Tibial artery (tissue), 4 donors: Measurements from ENCODE around the gene FAM174C.

Experiments used
- DNase-seq, 2 donors: peaks; one replicate each; pipeline ENCODE4 v3.0.0-alpha.2; 2019
- H3K27ac ChIP-seq, 2 donors: fragments of 200-600 bp; sonication (generic) in 1 of 2; 1 replicate in 1 of 2; 2 replicates in 1 of 2; pipeline ENCODE4 v1.5.1; 2018 to 2019; ENCODE audit warnings: mild to moderate bottlenecking in 1 of 2
- H3K27me3 ChIP-seq, 2 donors: fragments of 200-600 bp; sonication (generic) in 1 of 2; one replicate each; pipeline versions ENCODE4 v1.5.1 to v1.6.0; 2016 to 2019
- H3K36me3 ChIP-seq, 3 donors: fragments of 200-600 bp; sonication (generic) in 2 of 3; one replicate each; pipeline ENCODE4 v1.5.1; 2016 to 2019; ENCODE audit warnings: mild to moderate bottlenecking in 2 of 3
- H3K4me1 ChIP-seq, 4 donors: fragments of 200-600 bp; sonication (generic) in 2 of 4; 1 replicate in 3 of 4; 2 replicates in 1 of 4; pipeline ENCODE4 v1.5.1; 2016 to 2019
- H3K4me3 ChIP-seq, 2 donors: fragments of 200-600 bp; sonication (generic) in 1 of 2; 1 replicate in 1 of 2; 2 replicates in 1 of 2; pipeline ENCODE4 v1.5.1; 2018 to 2019; ENCODE audit warnings: mild to moderate bottlenecking in 2 of 2
- H3K9me3 ChIP-seq, 3 donors: fragments of 200-600 bp; sonication (generic) in 1 of 3; one replicate each; pipeline ENCODE4 v1.5.1; 2016 to 2019
- intact Hi-C: fragments of 100-400 bp; cut with DNase I; formaldehyde crosslinking; loops from one replicate; pipeline ENCODE4 v1.15.0; 2023; ENCODE audit warnings: low total_unique reads
- TF ChIP-seq, protein P1 (sequence below), 2 experiments: fragments of 200-600 bp in 1 of 2; fragments of 450-650 bp in 1 of 2; IDR thresholded peaks; one replicate each; pipeline ENCODE4 v1.5.1; 2017 to 2019; ENCODE audit warnings: antibody characterized with exemption in 2 of 2, mild to moderate bottlenecking in 1 of 2, moderate library complexity in 1 of 2

Gene FAM174C

GRCh38 chr19:1269478-1270212 lies 5.7 kb upstream of the FAM174C start:
- Histone ChIP-seq H3K27me3 (no peaks in the 10 kb centered on the region), H3K27ac (peak overlapping the region; percentile 91 to 100), H3K36me3 (peaks cover 39 to 40% (median 40%) of the 10 kb centered on the region in 3 donors), H3K4me1 (peaks cover 10 to 87% (median 85%) of the 10 kb centered on the region in 4 donors), H3K9me3 (no peaks in the 10 kb centered on the region), H3K4me3 (peak overlapping the region; percentile 73 to 82)
- intact Hi-C loops = no loop called here
- peak; percentile 86 to 95 for DNase-seq
- TF ChIP-seq, protein P1, sequence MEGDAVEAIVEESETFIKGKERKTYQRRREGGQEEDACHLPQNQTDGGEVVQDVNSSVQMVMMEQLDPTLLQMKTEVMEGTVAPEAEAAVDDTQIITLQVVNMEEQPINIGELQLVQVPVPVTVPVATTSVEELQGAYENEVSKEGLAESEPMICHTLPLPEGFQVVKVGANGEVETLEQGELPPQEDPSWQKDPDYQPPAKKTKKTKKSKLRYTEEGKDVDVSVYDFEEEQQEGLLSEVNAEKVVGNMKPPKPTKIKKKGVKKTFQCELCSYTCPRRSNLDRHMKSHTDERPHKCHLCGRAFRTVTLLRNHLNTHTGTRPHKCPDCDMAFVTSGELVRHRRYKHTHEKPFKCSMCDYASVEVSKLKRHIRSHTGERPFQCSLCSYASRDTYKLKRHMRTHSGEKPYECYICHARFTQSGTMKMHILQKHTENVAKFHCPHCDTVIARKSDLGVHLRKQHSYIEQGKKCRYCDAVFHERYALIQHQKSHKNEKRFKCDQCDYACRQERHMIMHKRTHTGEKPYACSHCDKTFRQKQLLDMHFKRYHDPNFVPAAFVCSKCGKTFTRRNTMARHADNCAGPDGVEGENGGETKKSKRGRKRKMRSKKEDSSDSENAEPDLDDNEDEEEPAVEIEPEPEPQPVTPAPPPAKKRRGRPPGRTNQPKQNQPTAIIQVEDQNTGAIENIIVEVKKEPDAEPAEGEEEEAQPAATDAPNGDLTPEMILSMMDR (IDR thresholded peaks at IDR 0.05) = no peak

DNA sequence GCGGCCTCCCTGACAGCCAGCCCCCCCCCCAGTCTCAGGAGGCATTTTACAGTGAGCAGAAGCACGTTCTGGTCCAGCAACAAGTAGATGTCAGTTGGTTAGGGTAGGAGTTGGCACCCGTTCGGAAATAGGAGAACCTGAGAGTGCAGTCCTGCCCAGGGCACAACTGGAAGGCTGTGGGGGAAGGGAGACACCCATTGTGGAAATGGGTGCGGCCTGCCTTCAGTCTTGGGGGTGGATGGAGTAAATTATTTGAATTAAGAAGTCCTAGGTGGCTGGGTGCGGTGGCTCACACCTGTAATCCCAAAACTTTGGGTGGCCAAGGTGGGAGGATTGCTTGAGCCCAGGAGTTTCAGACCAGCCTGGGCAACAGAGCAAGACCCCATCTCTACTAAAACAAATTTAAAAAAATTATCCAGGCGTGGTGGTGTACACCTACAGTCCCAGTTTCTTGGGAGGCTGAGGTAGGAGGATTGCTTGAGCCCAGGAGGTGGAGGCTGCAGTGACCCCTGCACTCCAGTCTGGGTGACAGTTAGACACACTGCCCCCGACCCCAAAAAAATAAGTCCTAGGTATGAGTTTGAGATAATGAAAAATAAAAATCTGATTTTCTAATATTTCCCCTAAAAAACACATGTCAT lies 5.0 kb upstream of the FAM174C start:
- Histone ChIP-seq H3K4me3 (peak overlapping the region; percentile 73 to 82), H3K27ac (peak overlapping the region; percentile 91 to 100), H3K4me1 (peaks cover 10 to 86% (median 85%) of the 10 kb centered on the region in 4 donors), H3K36me3 (peaks cover 42 to 44% (median 44%) of the 10 kb centered on the region in 3 donors), H3K9me3 (no peaks in the 10 kb centered on the region), H3K27me3 (no peaks in the 10 kb centered on the region)
- intact Hi-C loops = no loop called here
- TF ChIP-seq, protein P1 (IDR thresholded peaks at IDR 0.05) = no peak
- DNase-seq = no peak

DNA sequence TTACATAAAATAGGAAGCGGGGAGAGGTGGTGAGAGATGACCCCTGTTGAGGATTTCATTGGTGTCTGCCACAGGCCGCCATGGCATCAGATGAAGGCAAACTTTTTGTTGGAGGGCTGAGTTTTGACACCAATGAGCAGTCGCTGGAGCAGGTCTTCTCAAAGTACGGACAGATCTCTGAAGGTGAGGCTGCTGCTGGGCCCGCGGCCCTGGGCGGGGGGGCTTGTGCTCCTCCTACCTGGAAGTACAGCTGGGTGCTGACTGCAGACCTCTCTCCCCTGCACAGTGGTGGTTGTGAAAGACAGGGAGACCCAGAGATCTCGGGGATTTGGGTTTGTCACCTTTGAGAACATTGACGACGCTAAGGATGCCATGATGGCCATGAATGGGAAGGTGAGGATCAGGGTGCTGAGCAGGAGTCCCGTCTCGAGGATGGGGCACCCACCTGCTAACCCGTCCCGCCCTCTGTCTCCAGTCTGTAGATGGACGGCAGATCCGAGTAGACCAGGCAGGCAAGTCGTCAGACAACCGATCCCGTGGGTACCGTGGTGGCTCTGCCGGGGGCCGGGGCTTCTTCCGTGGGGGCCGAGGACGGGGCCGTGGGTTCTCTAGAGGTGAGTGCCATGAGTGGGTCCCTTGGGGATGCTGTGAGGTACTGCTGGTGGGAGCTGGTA lies 4.3 kb upstream of the FAM174C start:
- Histone ChIP-seq H3K36me3 (peaks cover 42 to 44% (median 44%) of the 10 kb centered on the region in 3 donors), H3K9me3 (no peaks in the 10 kb centered on the region), H3K27ac (peak overlapping the region; percentile 91 to 100), H3K27me3 (no peaks in the 10 kb centered on the region), H3K4me1 (peaks cover 10 to 81% (median 79%) of the 10 kb centered on the region in 4 donors), H3K4me3 (peak overlapping the region; percentile 73 to 82)
- intact Hi-C loops = no loop called here
- no peak for DNase-seq
- TF ChIP-seq, protein P1 (IDR thresholded peaks at IDR 0.05) = no peak

DNA sequence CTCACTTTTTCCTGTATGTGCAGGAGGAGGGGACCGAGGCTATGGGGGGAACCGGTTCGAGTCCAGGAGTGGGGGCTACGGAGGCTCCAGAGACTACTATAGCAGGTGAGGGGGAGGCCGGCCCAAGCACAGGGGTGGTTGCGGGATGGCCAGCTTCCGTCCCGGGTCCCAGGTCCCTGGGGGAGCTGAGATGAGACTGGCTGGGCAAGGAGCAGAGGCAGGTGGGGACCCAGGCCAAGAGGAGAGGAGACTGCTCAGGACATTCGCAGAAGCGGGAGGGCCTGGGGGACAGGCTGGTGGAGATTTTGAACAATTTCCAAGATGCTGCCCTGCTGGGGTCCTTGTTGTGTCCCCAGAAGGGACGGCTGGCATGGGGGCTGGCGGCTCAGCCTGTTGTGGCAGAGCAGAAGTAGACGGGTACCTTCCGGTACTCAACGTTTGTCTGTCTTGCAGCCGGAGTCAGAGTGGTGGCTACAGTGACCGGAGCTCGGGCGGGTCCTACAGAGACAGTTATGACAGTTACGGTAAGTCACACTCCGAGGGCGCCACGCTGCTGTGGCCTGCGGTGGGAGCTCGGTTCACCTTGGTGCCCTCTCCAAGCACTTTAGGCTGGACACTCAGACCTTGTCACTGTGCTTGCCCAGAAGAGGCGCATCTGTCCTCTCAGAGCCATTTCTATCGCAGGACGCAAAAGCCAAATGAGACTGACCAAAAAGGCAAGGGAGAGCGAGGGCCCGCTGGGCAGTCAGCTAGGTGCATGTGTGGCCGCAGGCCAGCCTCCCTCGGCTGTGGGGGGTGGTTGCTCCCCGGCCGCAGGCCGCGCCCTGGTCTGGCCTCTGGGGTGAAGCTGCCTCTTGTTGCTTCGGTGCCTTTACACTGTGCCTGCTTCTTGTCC lies 3.6 kb upstream of the FAM174C start:
- Histone ChIP-seq H3K4me3 (peak overlapping the region; percentile 73 to 82), H3K36me3 (peaks cover 42 to 46% (median 44%) of the 10 kb centered on the region in 3 donors), H3K27me3 (no peaks in the 10 kb centered on the region), H3K9me3 (no peaks in the 10 kb centered on the region), H3K27ac (peak overlapping the region; percentile 91 to 100), H3K4me1 (peaks cover 16 to 81% (median 79%) of the 10 kb centered on the region in 4 donors)
- intact Hi-C loops = no loop called here
- TF ChIP-seq, protein P1 (IDR thresholded peaks at IDR 0.05) = no peak
- DNase-seq = no peak
